HepG2 (cell line): Measurements from ENCODE around the gene OVAAL.

Experiments used
- CBX2 ChIP-seq, 2 experiments: fragments of 200-600 bp in 1 of 2; sonication (generic); formaldehyde crosslinking in 1 of 2; IDR thresholded peaks; 2 replicates each; pipeline versions ENCODE4 v1.7.0 to v1.8.1; 2018 to 2022; ENCODE audit warnings: low read depth in 2 of 2, low read length in 1 of 2, mild to moderate bottlenecking in 1 of 2, missing genetic modification reagents in 1 of 2
- NFIC ChIP-seq: IDR thresholded peaks from 2 replicates; pipeline ENCODE4 v1.6.1; 2012; ENCODE audit warnings: mild to moderate bottlenecking, low read length, inconsistent platforms
- POLR2A ChIP-seq, 2 experiments: IDR thresholded peaks; 2 replicates each; pipeline ENCODE4 v1.6.1; 2011; ENCODE audit warnings: low read depth in 2 of 2, low read length in 2 of 2, mild to moderate bottlenecking in 1 of 2, moderate library complexity in 1 of 2; ENCODE audit not compliant: insufficient read depth in 1 of 2
- SP1 ChIP-seq, 2 experiments: fragments of 450-650 bp in 1 of 2; sonication (generic) in 1 of 2; formaldehyde crosslinking in 1 of 2; IDR thresholded peaks; 2 replicates each; pipeline versions ENCODE4 v1.4.0 to v1.6.1; 2016 to 2020; ENCODE audit warnings: missing genetic modification reagents in 1 of 2
- TCF7L2 ChIP-seq: IDR thresholded peaks from 2 replicates; pipeline ENCODE4 v1.6.1; 2011; ENCODE audit warnings: mild to moderate bottlenecking, low read depth, low read length, moderate library complexity
- WIZ ChIP-seq: sonication (generic); formaldehyde crosslinking; IDR thresholded peaks from 2 replicates; pipeline ENCODE4 v1.5.1; 2020; ENCODE audit warnings: mild to moderate bottlenecking, missing genetic modification reagents
- ZNF138 ChIP-seq: sonication (generic); formaldehyde crosslinking; IDR thresholded peaks from 2 replicates; pipeline ENCODE4 v1.5.0; 2020; ENCODE audit warnings: mild to moderate bottlenecking, low read depth, missing genetic modification reagents
- ZNF589 ChIP-seq: sonication (generic); formaldehyde crosslinking; conservative IDR thresholded peaks from 2 replicates; pipeline ENCODE4 v1.8.0; 2022; ENCODE audit warnings: mild to moderate bottlenecking, moderate library complexity, missing genetic modification reagents
- TF ChIP-seq, protein P1 (sequence below): sonication (generic); formaldehyde crosslinking; IDR thresholded peaks from 2 replicates; pipeline ENCODE4 v1.5.1; 2020; ENCODE audit warnings: mild to moderate bottlenecking, missing genetic modification reagents, moderate library complexity
- TF ChIP-seq, protein P2 (sequence below), 2 experiments: IDR thresholded peaks; 2 replicates each; pipeline ENCODE4 v1.6.1; 2011 to 2012; ENCODE audit warnings: low read length in 2 of 2, borderline replicate concordance in 1 of 2, low read depth in 1 of 2, mild to moderate bottlenecking in 1 of 2, moderate library complexity in 1 of 2

DNA sequence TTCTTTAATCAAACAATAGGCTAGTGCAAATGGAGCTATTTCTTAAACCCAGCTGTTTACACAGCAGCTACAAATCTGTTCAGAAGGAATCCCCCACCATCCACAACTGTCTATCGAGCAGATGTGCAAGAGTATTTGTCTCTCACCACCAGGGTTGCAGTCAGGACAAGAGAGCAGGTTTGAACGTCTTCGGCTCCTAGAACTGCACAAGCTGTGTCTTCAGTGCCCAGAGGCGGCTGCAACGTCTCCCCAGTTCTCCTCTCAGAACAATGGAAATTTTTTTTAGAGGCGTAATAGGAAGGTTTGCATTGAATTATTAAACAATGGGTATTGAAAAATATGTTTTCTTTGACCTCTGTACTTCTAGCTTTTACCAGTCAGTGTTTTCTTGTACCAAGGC is 7.3 kb downstream of the OVAAL start:
- no peak for TF ChIP-seq WIZ (CRISPR knock-in tag)
- TF ChIP-seq POLR2A (IDR thresholded peaks at IDR 0.05; ENCODE audit: insufficient read depth in 1 of 2, low read depth in 2 of 2, low read length in 2 of 2): no peak
- no peak for TF ChIP-seq TCF7L2
- TF ChIP-seq, protein P1, sequence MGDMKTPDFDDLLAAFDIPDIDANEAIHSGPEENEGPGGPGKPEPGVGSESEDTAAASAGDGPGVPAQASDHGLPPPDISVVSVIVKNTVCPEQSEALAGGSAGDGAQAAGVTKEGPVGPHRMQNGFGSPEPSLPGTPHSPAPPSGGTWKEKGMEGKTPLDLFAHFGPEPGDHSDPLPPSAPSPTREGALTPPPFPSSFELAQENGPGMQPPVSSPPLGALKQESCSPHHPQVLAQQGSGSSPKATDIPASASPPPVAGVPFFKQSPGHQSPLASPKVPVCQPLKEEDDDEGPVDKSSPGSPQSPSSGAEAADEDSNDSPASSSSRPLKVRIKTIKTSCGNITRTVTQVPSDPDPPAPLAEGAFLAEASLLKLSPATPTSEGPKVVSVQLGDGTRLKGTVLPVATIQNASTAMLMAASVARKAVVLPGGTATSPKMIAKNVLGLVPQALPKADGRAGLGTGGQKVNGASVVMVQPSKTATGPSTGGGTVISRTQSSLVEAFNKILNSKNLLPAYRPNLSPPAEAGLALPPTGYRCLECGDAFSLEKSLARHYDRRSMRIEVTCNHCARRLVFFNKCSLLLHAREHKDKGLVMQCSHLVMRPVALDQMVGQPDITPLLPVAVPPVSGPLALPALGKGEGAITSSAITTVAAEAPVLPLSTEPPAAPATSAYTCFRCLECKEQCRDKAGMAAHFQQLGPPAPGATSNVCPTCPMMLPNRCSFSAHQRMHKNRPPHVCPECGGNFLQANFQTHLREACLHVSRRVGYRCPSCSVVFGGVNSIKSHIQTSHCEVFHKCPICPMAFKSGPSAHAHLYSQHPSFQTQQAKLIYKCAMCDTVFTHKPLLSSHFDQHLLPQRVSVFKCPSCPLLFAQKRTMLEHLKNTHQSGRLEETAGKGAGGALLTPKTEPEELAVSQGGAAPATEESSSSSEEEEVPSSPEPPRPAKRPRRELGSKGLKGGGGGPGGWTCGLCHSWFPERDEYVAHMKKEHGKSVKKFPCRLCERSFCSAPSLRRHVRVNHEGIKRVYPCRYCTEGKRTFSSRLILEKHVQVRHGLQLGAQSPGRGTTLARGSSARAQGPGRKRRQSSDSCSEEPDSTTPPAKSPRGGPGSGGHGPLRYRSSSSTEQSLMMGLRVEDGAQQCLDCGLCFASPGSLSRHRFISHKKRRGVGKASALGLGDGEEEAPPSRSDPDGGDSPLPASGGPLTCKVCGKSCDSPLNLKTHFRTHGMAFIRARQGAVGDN (CRISPR knock-in tag): no peak
- no peak for TF ChIP-seq ZNF589
- TF ChIP-seq, protein P2, sequence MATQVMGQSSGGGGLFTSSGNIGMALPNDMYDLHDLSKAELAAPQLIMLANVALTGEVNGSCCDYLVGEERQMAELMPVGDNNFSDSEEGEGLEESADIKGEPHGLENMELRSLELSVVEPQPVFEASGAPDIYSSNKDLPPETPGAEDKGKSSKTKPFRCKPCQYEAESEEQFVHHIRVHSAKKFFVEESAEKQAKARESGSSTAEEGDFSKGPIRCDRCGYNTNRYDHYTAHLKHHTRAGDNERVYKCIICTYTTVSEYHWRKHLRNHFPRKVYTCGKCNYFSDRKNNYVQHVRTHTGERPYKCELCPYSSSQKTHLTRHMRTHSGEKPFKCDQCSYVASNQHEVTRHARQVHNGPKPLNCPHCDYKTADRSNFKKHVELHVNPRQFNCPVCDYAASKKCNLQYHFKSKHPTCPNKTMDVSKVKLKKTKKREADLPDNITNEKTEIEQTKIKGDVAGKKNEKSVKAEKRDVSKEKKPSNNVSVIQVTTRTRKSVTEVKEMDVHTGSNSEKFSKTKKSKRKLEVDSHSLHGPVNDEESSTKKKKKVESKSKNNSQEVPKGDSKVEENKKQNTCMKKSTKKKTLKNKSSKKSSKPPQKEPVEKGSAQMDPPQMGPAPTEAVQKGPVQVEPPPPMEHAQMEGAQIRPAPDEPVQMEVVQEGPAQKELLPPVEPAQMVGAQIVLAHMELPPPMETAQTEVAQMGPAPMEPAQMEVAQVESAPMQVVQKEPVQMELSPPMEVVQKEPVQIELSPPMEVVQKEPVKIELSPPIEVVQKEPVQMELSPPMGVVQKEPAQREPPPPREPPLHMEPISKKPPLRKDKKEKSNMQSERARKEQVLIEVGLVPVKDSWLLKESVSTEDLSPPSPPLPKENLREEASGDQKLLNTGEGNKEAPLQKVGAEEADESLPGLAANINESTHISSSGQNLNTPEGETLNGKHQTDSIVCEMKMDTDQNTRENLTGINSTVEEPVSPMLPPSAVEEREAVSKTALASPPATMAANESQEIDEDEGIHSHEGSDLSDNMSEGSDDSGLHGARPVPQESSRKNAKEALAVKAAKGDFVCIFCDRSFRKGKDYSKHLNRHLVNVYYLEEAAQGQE (IDR thresholded peaks at IDR 0.05; ENCODE audit: borderline replicate concordance in 1 of 2, low read depth in 1 of 2, low read length in 2 of 2): no peak
- no peak for TF ChIP-seq SP1 (IDR thresholded peaks at IDR 0.05)
- no peak for TF ChIP-seq SP1 (CRISPR knock-in tag; IDR thresholded peaks at IDR 0.05)
- TF ChIP-seq NFIC: no peak
- no peak for TF ChIP-seq ZNF138
- TF ChIP-seq CBX2 (IDR thresholded peaks at IDR 0.05; ENCODE audit: low read depth, low read length): no peak
- TF ChIP-seq CBX2 (CRISPR knock-in tag; IDR thresholded peaks at IDR 0.05; ENCODE audit: low read depth): no peak
